ENCODE results near the gene KCNQ1.

DNA sequence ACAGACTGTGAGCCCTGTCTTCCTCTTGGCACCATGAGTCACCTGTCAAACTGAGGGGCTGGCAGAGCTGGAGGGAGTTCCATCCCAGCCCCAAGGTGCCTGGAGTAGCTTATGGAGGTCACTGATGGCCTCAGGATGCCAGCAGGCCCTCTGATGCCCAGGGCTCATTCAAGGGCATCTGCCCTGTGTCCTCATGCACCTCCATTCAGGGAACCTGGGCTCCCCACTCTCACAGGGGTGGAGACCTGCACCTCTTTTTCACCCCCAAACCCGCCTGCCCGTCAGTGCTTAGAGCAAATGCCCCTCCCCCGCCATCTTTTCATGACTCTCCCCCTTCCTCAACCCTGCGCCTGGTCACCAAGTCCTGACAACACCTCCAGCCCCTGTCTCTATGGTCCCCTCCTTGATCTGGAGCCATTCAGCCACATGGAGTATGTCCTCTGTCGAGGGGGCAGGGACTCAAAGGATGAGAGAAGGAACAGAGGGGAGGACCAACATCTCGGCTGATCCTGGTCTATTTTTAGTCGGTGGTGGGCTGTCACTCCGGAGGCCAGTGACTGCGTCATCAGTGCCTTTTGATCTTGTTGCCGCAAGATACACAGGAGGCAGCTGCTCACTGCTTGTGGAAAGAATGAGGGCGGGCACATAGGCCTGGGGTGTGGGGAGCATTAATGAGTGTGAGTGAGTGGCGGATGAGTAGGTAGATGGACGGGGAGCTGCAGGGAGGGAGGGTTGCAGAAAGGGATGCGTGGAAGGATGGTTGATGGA is 368.5 kb downstream of the KCNQ1 start:
- TF ChIP-seq, protein P1, sequence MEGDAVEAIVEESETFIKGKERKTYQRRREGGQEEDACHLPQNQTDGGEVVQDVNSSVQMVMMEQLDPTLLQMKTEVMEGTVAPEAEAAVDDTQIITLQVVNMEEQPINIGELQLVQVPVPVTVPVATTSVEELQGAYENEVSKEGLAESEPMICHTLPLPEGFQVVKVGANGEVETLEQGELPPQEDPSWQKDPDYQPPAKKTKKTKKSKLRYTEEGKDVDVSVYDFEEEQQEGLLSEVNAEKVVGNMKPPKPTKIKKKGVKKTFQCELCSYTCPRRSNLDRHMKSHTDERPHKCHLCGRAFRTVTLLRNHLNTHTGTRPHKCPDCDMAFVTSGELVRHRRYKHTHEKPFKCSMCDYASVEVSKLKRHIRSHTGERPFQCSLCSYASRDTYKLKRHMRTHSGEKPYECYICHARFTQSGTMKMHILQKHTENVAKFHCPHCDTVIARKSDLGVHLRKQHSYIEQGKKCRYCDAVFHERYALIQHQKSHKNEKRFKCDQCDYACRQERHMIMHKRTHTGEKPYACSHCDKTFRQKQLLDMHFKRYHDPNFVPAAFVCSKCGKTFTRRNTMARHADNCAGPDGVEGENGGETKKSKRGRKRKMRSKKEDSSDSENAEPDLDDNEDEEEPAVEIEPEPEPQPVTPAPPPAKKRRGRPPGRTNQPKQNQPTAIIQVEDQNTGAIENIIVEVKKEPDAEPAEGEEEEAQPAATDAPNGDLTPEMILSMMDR (IDR thresholded peaks at IDR 0.05), result no peak
- no peak for TF ChIP-seq EZH2 (IDR thresholded peaks at IDR 0.05; ENCODE audit: borderline replicate concordance, insufficient read depth, low read depth, low read length, poor library complexity, severe bottlenecking)

Measured in B cell (primary cell).